ENCODE data around the gene CLHC1. TPM values are rescaled to one million over a fixed set of nuclear protein-coding genes. Genes with fewer than 3 reads are reported as not detected.

CLHC1 gene
- total and polyA plus RNA-seq, 2 experiments from 2014 or later, result 1.3 to 5.6 TPM

DNA sequence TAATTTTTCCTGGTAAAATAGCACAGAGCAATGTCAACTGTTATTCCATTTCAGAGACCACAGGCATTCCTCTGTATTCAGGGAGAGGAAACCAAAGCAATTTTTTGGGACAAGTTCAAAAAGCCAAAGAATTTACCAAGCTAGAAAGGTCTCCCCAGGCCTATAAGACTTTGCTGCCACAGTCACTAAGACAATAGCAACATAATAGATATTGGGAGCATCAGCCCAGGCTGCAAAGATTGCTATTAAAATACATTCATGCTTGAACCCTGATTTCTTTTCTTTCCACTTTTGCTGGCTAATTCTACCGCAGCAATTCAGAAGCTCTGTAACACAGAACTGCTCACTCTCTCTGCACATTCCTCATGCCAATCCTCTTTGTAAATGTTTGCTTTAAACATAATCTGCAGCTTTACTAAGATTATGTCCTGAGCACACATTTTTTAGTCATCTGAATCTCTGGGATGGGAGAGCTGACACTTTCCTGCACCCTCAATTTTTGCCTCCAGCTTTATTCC is 76.3 kb downstream of the CLHC1 start:
- H2AFZ ChIP-seq, result no peak overlapping the region
- 0 out of 2 replicates have a peak, but pooled peaks cover 8% of the 10 kb centered on the region for H3K79me2 ChIP-seq (ENCODE audit: insufficient read depth)
- in situ Hi-C loops (cut with MboI), result no loop called here
- H3K4me2 ChIP-seq (ENCODE audit: unreplicated experiment), result peak overlapping the region; percentile 74
- H3K9me3 ChIP-seq (ENCODE audit: low read depth), result no peaks in the 10 kb centered on the region
- H3F3A ChIP-seq (ENCODE audit: insufficient read depth), result peaks cover 39% of the 10 kb centered on the region
- TF ChIP-seq EZH2 (IDR thresholded peaks at IDR 0.05; ENCODE audit: insufficient read depth, poor library complexity, severe bottlenecking) (no peak), EZH2phosphoT487 (IDR thresholded peaks at IDR 0.05; ENCODE audit: insufficient read depth, low read depth) (peak; percentile 87; the same call in 1 of the 2 replicates)
- peak overlapping the region; percentile 40 for H3K4me3 ChIP-seq
- H3K9me2 ChIP-seq (ENCODE audit: insufficient read depth), result no peaks in the 10 kb centered on the region
- H3K36me3 ChIP-seq (ENCODE audit: low read depth), result no peaks in the 10 kb centered on the region
- DNase-seq, result peak; percentile 84
- WGBS, 2 experiments (ENCODE audit: low coverage in 1 of 2, low lambda C conversion rate in 2 of 2, missing lambda C conversion rate in 2 of 2), result 0% methylated on average over 1 of the region's 1 CpG
- H3K4me1 ChIP-seq (ENCODE audit: insufficient read depth), result peaks cover 62% of the 10 kb centered on the region
- no peaks in the 10 kb centered on the region for H3K27me3 ChIP-seq (replicated peaks; ENCODE audit: insufficient read depth)
- H3K9ac ChIP-seq, result peak overlapping the region; percentile 12
- H4K20me1 ChIP-seq (ENCODE audit: insufficient read depth), result no peaks in the 10 kb centered on the region
- H3K27ac ChIP-seq, result peak overlapping the region; percentile 63

DNA sequence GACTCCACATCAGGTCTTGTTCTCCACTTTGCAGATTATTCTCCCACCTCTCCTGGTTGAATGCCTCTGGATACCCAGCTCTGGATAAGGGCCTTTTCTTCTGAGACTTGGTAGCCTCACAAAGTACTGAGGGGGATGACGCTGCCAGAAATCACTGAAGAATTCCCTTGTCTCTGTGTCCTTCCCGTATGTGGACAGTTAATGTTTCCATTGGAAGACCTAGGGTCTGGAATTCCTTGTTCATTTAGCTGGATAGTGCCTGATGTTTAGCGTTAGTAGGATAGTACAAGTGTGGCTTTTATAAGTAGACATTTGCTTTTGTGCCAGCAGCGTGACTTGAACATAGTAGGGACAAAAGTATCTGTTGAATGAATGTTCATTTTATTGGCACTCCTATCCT is 76.9 kb downstream of the CLHC1 start:
- H4K20me1 ChIP-seq (ENCODE audit: insufficient read depth), result no peaks in the 10 kb centered on the region
- 37 to 44% methylated on average over 4 of the region's 4 CpGs for WGBS, 2 experiments (ENCODE audit: low coverage in 1 of 2, low lambda C conversion rate in 2 of 2, missing lambda C conversion rate in 2 of 2)
- in situ Hi-C loops (cut with MboI), result no loop called here
- H3K27me3 ChIP-seq (replicated peaks; ENCODE audit: insufficient read depth), result no peaks in the 10 kb centered on the region
- peaks cover 39% of the 10 kb centered on the region for H3F3A ChIP-seq (ENCODE audit: insufficient read depth)
- peak overlapping the region; percentile 63 for H3K27ac ChIP-seq
- DNase-seq, result no peak
- H3K4me2 ChIP-seq (ENCODE audit: unreplicated experiment), result peak overlapping the region; percentile 74
- no peak for TF ChIP-seq EZH2phosphoT487 (IDR thresholded peaks at IDR 0.05; ENCODE audit: insufficient read depth, low read depth)
- TF ChIP-seq EZH2 (IDR thresholded peaks at IDR 0.05; ENCODE audit: insufficient read depth, poor library complexity, severe bottlenecking), result no peak
- H3K4me1 ChIP-seq (ENCODE audit: insufficient read depth), result peaks cover 62% of the 10 kb centered on the region
- H3K9me2 ChIP-seq (ENCODE audit: insufficient read depth), result no peaks in the 10 kb centered on the region
- no peak overlapping the region for H2AFZ ChIP-seq
- H3K79me2 ChIP-seq (ENCODE audit: insufficient read depth), result 0 out of 2 replicates have a peak, but pooled peaks cover 8% of the 10 kb centered on the region
- H3K4me3 ChIP-seq, result peak overlapping the region; percentile 40; the same call in 1 of the 2 replicates
- no peaks in the 10 kb centered on the region for H3K9me3 ChIP-seq (ENCODE audit: low read depth)
- H3K9ac ChIP-seq, result peak overlapping the region; percentile 12; the same call in 1 of the 2 replicates
- no peaks in the 10 kb centered on the region for H3K36me3 ChIP-seq (ENCODE audit: low read depth)

DNA sequence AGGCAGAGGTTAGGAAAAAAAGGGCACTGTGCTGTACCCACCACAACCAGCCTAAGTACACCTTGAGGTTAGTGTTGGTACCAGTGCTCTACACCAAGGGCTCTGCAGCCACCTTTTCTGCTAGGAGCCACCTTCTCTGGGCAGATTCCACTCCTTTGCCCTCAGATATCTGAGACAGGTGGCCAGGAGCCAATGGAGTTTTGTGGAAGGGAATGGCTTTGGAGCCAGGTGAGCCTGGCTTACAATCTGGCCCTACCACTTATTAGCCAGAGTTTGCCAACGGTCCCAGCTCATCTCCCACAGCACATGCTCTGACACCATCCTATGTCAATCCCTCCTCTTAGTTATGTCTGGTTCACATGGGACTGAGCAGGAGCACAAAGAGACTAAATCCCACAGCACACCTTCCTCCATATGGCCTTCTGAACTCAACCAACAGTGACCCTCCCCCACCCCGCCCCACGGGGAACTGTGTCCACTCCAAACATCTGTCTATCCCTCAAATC is 77.5 kb downstream of the CLHC1 start:
- in situ Hi-C loops (cut with MboI), result no loop called here
- Histone ChIP-seq H3K27ac (no peak overlapping the region), H3K36me3 (ENCODE audit: low read depth) (no peaks in the 10 kb centered on the region), H3K4me3 (no peak overlapping the region), H4K20me1 (ENCODE audit: insufficient read depth) (no peaks in the 10 kb centered on the region), H3K4me2 (ENCODE audit: unreplicated experiment) (no peak overlapping the region), H3F3A (ENCODE audit: insufficient read depth) (peaks cover 39% of the 10 kb centered on the region), H3K4me1 (ENCODE audit: insufficient read depth) (peaks cover 62% of the 10 kb centered on the region), H2AFZ (no peak overlapping the region), H3K9me3 (ENCODE audit: low read depth) (no peaks in the 10 kb centered on the region), H3K27me3 (replicated peaks; ENCODE audit: insufficient read depth) (no peaks in the 10 kb centered on the region), H3K9me2 (ENCODE audit: insufficient read depth) (no peaks in the 10 kb centered on the region), H3K79me2 (ENCODE audit: insufficient read depth) (0 out of 2 replicates have a peak, but pooled peaks cover 8% of the 10 kb centered on the region), H3K9ac (no peak overlapping the region)
- DNase-seq, result no peak
- 76 to 77% methylated on average over 3 of the region's 3 CpGs for WGBS, 2 experiments (ENCODE audit: low coverage in 1 of 2, low lambda C conversion rate in 2 of 2, missing lambda C conversion rate in 2 of 2)
- TF ChIP-seq EZH2 (IDR thresholded peaks at IDR 0.05; ENCODE audit: insufficient read depth, poor library complexity, severe bottlenecking) (no peak), EZH2phosphoT487 (IDR thresholded peaks at IDR 0.05; ENCODE audit: insufficient read depth, low read depth) (no peak)

DNA sequence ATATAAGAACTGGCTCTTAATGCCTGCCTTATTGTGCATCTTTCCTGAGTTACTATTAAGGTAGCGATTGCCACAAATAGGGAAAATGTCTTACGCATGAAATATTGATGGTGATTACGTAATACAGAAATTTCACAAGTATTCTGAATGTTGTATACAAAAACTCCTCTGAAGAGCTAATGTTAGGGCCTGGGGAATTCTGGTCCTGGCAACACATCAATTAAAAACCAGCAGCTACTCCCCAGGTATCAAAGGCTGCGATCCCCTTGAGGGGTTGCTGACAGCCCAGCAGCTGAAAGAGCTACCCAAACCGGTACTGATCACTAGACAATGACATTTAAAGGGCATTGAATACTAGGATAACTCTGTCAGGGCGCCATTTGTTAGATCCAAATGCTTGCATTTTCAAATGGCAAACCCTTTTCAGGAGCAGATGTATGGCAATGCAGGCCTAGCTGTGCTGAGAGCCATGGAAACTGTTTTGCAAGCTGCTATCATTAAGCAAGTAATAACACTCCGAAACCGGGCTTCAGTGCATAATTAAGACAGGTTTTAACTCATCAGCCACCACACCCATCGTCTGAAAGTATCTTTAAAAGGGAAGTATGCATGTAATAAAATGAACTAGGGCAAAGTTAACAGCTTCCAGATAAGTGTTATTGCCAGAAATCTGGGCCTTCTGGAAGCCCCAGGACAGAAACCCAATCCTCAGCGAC is 78.4 kb downstream of the CLHC1 start:
- H3K4me1 ChIP-seq (ENCODE audit: insufficient read depth), result peaks cover 65% of the 10 kb centered on the region
- TF ChIP-seq EZH2 (IDR thresholded peaks at IDR 0.05; ENCODE audit: insufficient read depth, poor library complexity, severe bottlenecking) (no peak), EZH2phosphoT487 (IDR thresholded peaks at IDR 0.05; ENCODE audit: insufficient read depth, low read depth) (no peak)
- H2AFZ ChIP-seq, result no peak overlapping the region
- 0 out of 2 replicates have a peak, but pooled peaks cover 8% of the 10 kb centered on the region for H3K79me2 ChIP-seq (ENCODE audit: insufficient read depth)
- no peaks in the 10 kb centered on the region for H3K9me2 ChIP-seq (ENCODE audit: insufficient read depth)
- no peaks in the 10 kb centered on the region for H4K20me1 ChIP-seq (ENCODE audit: insufficient read depth)
- no peaks in the 10 kb centered on the region for H3K9me3 ChIP-seq (ENCODE audit: low read depth)
- DNase-seq, result no peak
- H3K36me3 ChIP-seq (ENCODE audit: low read depth), result no peaks in the 10 kb centered on the region
- peaks cover 42% of the 10 kb centered on the region for H3F3A ChIP-seq (ENCODE audit: insufficient read depth)
- H3K9ac ChIP-seq, result no peak overlapping the region
- H3K27ac ChIP-seq, result no peak overlapping the region
- H3K27me3 ChIP-seq (replicated peaks; ENCODE audit: insufficient read depth), result no peaks in the 10 kb centered on the region
- no peak overlapping the region for H3K4me2 ChIP-seq (ENCODE audit: unreplicated experiment)
- WGBS, 2 experiments (ENCODE audit: low coverage in 1 of 2, low lambda C conversion rate in 2 of 2, missing lambda C conversion rate in 2 of 2), result 61 to 65% methylated on average over 10 of the region's 10 CpGs
- no peak overlapping the region for H3K4me3 ChIP-seq
- in situ Hi-C loops (cut with MboI), result no loop called here

Data from GM23248 (cell line).